HCT116 (cell line): Measurements from ENCODE around the gene OR5C1. TPM values are rescaled to one million over a fixed set of nuclear protein-coding genes. Genes with fewer than 3 reads are reported as not detected.

Experiments
- ATAC-seq: fragments of 200-7000 bp; cut with Tn5 transposase; 2 replicates; pipeline ENCODE4 v1.9.1; 2020; ENCODE audit warnings: mild to moderate bottlenecking, moderate library complexity
- BruUV-seq: library from RNA; stranded (reverse); fragments of 400-500 nt; replicated peaks from 2 replicates; lab custom pipeline; 2021; lab: Mats Ljungman, UMichigan
- CTCF ChIA-PET: fragments of 300-600 bp; sonication (Branson Sonifier 250); formaldehyde crosslinking; loops from one replicate; lab custom pipeline; 2021; ENCODE audit warnings: antibody characterized with exemption; lab: Charles Lee
- POLR2A ChIA-PET: fragments of 300-600, 350-600 bp; sonication (Branson Sonifier 250); formaldehyde crosslinking; loops from one replicate; lab custom pipeline; 2021; ENCODE audit warnings: antibody characterized with exemption; lab: Charles Lee
- RAD21 ChIA-PET, 2 experiments: fragments of 300-600 bp; sonication (Branson Sonifier 250); formaldehyde crosslinking; loops; one replicate each; lab custom pipeline; 2023; ENCODE audit warnings: low total read pairs in 2 of 2; ENCODE audit not compliant: uncharacterized antibody in 2 of 2, unreplicated experiment in 2 of 2, low non-redundant PET in 1 of 2; lab: Charles Lee
- DNase-seq: peaks from one replicate; pipeline ENCODE4 v3.0.0-alpha.2; 2010; ENCODE audit warnings: low read depth, low spot score
- H2AFZ ChIP-seq: fragments of 200-600 bp; shearing (Covaris generic), sonication (generic); 2 replicates; pipeline ENCODE4 v1.6.1; 2017; ENCODE audit warnings: low read depth, mixed run types, mixed read lengths, antibody characterized with exemption, low read length; ENCODE audit not compliant: poor library complexity, severe bottlenecking
- H3K27ac ChIP-seq: 2 replicates; pipeline ENCODE4 v1.5.1; 2012; ENCODE audit warnings: low read depth, low read length
- H3K27me3 ChIP-seq: fragments of 200-600 bp; sonication (generic); 2 replicates; pipeline ENCODE4 v1.6.1; 2016; ENCODE audit warnings: mixed run types, low read length, mixed read lengths; ENCODE audit not compliant: insufficient read depth
- H3K36me3 ChIP-seq, 2 experiments: fragments of 200-500 bp in 1 of 2; fragments of 200-600 bp in 1 of 2; sonication (Bioruptor generic) in 1 of 2; sonication (generic) in 1 of 2; 2 replicates each; pipeline versions ENCODE4 v1.5.1 to v1.6.1; 2014 to 2016; ENCODE audit warnings: low read length in 2 of 2, inconsistent platforms in 1 of 2, mixed read lengths in 1 of 2, mixed run types in 1 of 2; ENCODE audit not compliant: insufficient read depth in 2 of 2, control insufficient read depth in 1 of 2
- H3K4me1 ChIP-seq, 2 experiments: fragments of 200-600 bp in 1 of 2; sonication (generic) in 1 of 2; 2 replicates each; pipeline versions ENCODE4 v1.5.1 to v1.6.1; 2012 to 2017; ENCODE audit warnings: low read length in 2 of 2, inconsistent platforms in 1 of 2, mild to moderate bottlenecking in 1 of 2, mixed read lengths in 1 of 2, mixed run types in 1 of 2, moderate library complexity in 1 of 2; ENCODE audit not compliant: insufficient read depth in 2 of 2, control insufficient read depth in 1 of 2
- H3K4me2 ChIP-seq: fragments of 200-600 bp; sonication (generic); 2 replicates; pipeline ENCODE4 v1.6.1; 2017; ENCODE audit warnings: mixed run types, low read length, mixed read lengths
- H3K4me3 ChIP-seq, 2 experiments: fragments of 200-600 bp in 1 of 2; sonication (generic) in 1 of 2; replicated peaks in 1 of 2; 2 replicates each; pipeline ENCODE4 v1.5.1; 2011 to 2016; ENCODE audit warnings: low read length in 2 of 2, control low read depth in 1 of 2, low read depth in 1 of 2, mild to moderate bottlenecking in 1 of 2, mixed read lengths in 1 of 2, mixed run types in 1 of 2
- H3K79me2 ChIP-seq: fragments of 200-600 bp; sonication (generic); 2 replicates; pipeline ENCODE4 v1.6.1; 2017; ENCODE audit warnings: mild to moderate bottlenecking, mixed run types, low read length, moderate library complexity, mixed read lengths; ENCODE audit not compliant: insufficient read depth
- H3K9ac ChIP-seq: fragments of 200-600 bp; sonication (generic); 2 replicates; pipeline ENCODE4 v1.6.1; 2016; ENCODE audit warnings: low read length, mixed read lengths
- H3K9me2 ChIP-seq: fragments of 200-600 bp; sonication (generic), shearing (Covaris generic); 2 replicates; pipeline ENCODE4 v1.6.1; 2017; ENCODE audit warnings: mixed run types, mild to moderate bottlenecking, moderate library complexity; ENCODE audit not compliant: insufficient read depth
- H3K9me3 ChIP-seq, 2 experiments: fragments of 200-500 bp in 1 of 2; fragments of 200-600 bp in 1 of 2; sonication (Bioruptor generic) in 1 of 2; sonication (generic) in 1 of 2; 2 replicates each; pipeline ENCODE4 v1.6.1; 2014 to 2017; ENCODE audit warnings: low read length in 2 of 2, mixed read lengths in 2 of 2, inconsistent platforms in 1 of 2, low read depth in 1 of 2, mild to moderate bottlenecking in 1 of 2, mixed run types in 1 of 2, moderate library complexity in 1 of 2; ENCODE audit not compliant: control insufficient read depth in 1 of 2, insufficient read depth in 1 of 2
- H4K20me1 ChIP-seq: fragments of 200-600 bp; sonication (generic), shearing (Covaris generic); 2 replicates; pipeline ENCODE4 v1.6.1; 2017; ENCODE audit warnings: mixed run types, mild to moderate bottlenecking, moderate library complexity; ENCODE audit not compliant: insufficient read depth
- ATF3 ChIP-seq: IDR thresholded peaks from 2 replicates; pipeline ENCODE4 v1.6.1; 2012
- CBX3 ChIP-seq: IDR thresholded peaks from 2 replicates; pipeline ENCODE4 v1.6.1; 2012; ENCODE audit warnings: low read depth
- CEBPB ChIP-seq: IDR thresholded peaks from 2 replicates; pipeline ENCODE4 v1.6.1; 2012; ENCODE audit warnings: low read depth
- CTCF ChIP-seq, 3 experiments: fragments of 200-600 bp in 1 of 3; sonication (generic) in 1 of 3; IDR thresholded peaks in 2 of 3; conservative IDR thresholded peaks in 1 of 3; 2 replicates each; pipeline ENCODE4 v1.5.1; 2012 to 2017; ENCODE audit warnings: low read depth in 2 of 3, low read length in 2 of 3, antibody characterized with exemption in 1 of 3, borderline replicate concordance in 1 of 3, control low read depth in 1 of 3, mild to moderate bottlenecking in 1 of 3, mixed read lengths in 1 of 3, mixed run types in 1 of 3, moderate library complexity in 1 of 3; ENCODE audit not compliant: insufficient read depth in 1 of 3
- EGR1 ChIP-seq: IDR thresholded peaks from 2 replicates; pipeline ENCODE4 v1.6.1; 2012; ENCODE audit warnings: low read depth
- EZH2phosphoT487 ChIP-seq: fragments of 200-600 bp; IDR thresholded peaks from 2 replicates; pipeline ENCODE4 v1.6.1; 2018; ENCODE audit warnings: antibody characterized with exemption, borderline replicate concordance
- JUND ChIP-seq: IDR thresholded peaks from 2 replicates; pipeline ENCODE4 v1.6.1; 2012
- POLR2A ChIP-seq: IDR thresholded peaks from 2 replicates; pipeline ENCODE4 v1.7.0; 2011; ENCODE audit warnings: borderline replicate concordance; ENCODE audit not compliant: insufficient read depth, insufficient read length; ENCODE audit errors: extremely low read depth
- POLR2AphosphoS5 ChIP-seq: IDR thresholded peaks from 2 replicates; pipeline ENCODE4 v1.6.1; 2011; ENCODE audit warnings: mild to moderate bottlenecking, low read depth, low read length, moderate library complexity
- RAD21 ChIP-seq: IDR thresholded peaks from 2 replicates; pipeline ENCODE4 v1.6.1; 2012; ENCODE audit warnings: low read depth, mild to moderate bottlenecking
- SIN3A ChIP-seq: IDR thresholded peaks from 2 replicates; pipeline ENCODE4 v1.6.1; 2012; ENCODE audit warnings: low read depth
- SP1 ChIP-seq: IDR thresholded peaks from 2 replicates; pipeline ENCODE4 v1.6.1; 2012; ENCODE audit warnings: low read depth
- TCF7L2 ChIP-seq: IDR thresholded peaks from 2 replicates; pipeline ENCODE4 v1.7.0; 2011; ENCODE audit warnings: borderline replicate concordance, inconsistent platforms; ENCODE audit not compliant: insufficient read depth, insufficient read length; ENCODE audit errors: extremely low read depth
- YY1 ChIP-seq: IDR thresholded peaks from 2 replicates; pipeline ENCODE4 v1.6.1; 2011; ENCODE audit warnings: low read length, low read depth, moderate library complexity, mild to moderate bottlenecking; ENCODE audit not compliant: insufficient replicate concordance; ENCODE audit errors: extremely low read depth
- ZNF274 ChIP-seq: fragments of 200-500 bp; sonication (Bioruptor generic); IDR thresholded peaks from 2 replicates; pipeline ENCODE4 v1.6.1; 2014; ENCODE audit warnings: mild to moderate bottlenecking, low read depth, low read length, inconsistent platforms
- intact Hi-C: fragments of 100-400 bp; cut with micrococcal nuclease; formaldehyde crosslinking; loops from 2 replicates; pipeline ENCODE4 v1.10.0; 2022
- total RNA-seq: library from RNA; stranded (reverse); gene quantifications from one replicate; pipeline ENCODE4 v1.2.1, GENCODE V29; 2021; ENCODE audit not compliant: unreplicated experiment
- TF ChIP-seq, protein P1 (sequence below): IDR thresholded peaks from 2 replicates; pipeline ENCODE4 v1.6.1; 2012
- TF ChIP-seq, protein P2 (sequence below): IDR thresholded peaks from 2 replicates; pipeline ENCODE4 v1.6.1; 2011; ENCODE audit warnings: mild to moderate bottlenecking, low read length, moderate library complexity; ENCODE audit not compliant: insufficient replicate concordance; ENCODE audit errors: extremely low read depth

The OR5C1 gene
- total RNA-seq, 1 experiment from 2014 or later = not detected

DNA sequence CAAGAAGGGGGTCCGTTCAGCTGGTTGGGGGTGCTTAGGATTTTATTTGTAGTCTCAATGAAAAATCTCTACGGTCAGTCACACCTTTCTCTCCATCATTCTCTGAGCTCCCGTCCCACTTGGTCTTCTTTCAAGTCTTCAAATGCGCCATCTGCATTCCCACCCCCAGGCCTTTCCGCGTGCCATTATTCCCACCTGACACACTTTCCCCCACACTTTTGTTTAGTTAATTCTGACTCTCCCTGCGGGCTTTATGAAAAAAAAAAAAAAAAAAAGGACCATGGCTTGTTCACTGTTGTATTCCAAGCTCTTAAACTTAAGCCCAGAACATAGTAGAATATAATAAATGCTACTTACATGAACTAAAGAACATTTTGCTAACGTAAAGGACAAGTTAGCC is 11.7 kb upstream of the OR5C1 start:
- Histone ChIP-seq H3K79me2 (no peaks in the 10 kb centered on the region), H3K9me3 (no peaks in the 10 kb centered on the region), H3K27me3 (no peaks in the 10 kb centered on the region), H3K27ac (no peak overlapping the region), H3K9me2 (no peaks in the 10 kb centered on the region), H3K4me3 (no peak overlapping the region), H2AFZ (no peak overlapping the region), H4K20me1 (no peaks in the 10 kb centered on the region), H3K9ac (no peak overlapping the region), H3K4me1 (peaks cover 0 to 17% of the 10 kb centered on the region in 2 experiments; a peak in 2 of 4 replicates), H3K4me2 (no peak overlapping the region), H3K36me3 (no peaks in the 10 kb centered on the region)
- ChIA-PET CTCF (no interaction called here), RAD21 (no interaction called here), POLR2A (no interaction called here)
- intact Hi-C loops = no loop called here
- no peak for ATAC-seq
- TF ChIP-seq RAD21 (no peak), POLR2A (no peak), SP1 (no peak), CEBPB (no peak), SIN3A (no peak), JUND (no peak), TCF7L2 (no peak), EGR1 (no peak), EZH2phosphoT487 (no peak), ZNF274 (no peak), CBX3 (no peak), POLR2AphosphoS5 (no peak), CTCF (IDR thresholded peaks at IDR 0.05 in 2 of 3, conservative IDR thresholded peaks at IDR 0.05 in 1 of 3; ENCODE audit: borderline replicate concordance in 1 of 3, insufficient read depth in 1 of 3, low read depth in 2 of 3, low read length in 2 of 3) (no peak), ATF3 (no peak), YY1 (no peak)
- TF ChIP-seq, protein P1, sequence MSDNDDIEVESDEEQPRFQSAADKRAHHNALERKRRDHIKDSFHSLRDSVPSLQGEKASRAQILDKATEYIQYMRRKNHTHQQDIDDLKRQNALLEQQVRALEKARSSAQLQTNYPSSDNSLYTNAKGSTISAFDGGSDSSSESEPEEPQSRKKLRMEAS = no peak
- TF ChIP-seq, protein P2, sequence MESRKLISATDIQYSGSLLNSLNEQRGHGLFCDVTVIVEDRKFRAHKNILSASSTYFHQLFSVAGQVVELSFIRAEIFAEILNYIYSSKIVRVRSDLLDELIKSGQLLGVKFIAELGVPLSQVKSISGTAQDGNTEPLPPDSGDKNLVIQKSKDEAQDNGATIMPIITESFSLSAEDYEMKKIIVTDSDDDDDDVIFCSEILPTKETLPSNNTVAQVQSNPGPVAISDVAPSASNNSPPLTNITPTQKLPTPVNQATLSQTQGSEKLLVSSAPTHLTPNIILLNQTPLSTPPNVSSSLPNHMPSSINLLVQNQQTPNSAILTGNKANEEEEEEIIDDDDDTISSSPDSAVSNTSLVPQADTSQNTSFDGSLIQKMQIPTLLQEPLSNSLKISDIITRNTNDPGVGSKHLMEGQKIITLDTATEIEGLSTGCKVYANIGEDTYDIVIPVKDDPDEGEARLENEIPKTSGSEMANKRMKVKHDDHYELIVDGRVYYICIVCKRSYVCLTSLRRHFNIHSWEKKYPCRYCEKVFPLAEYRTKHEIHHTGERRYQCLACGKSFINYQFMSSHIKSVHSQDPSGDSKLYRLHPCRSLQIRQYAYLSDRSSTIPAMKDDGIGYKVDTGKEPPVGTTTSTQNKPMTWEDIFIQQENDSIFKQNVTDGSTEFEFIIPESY = no peak
- no peak for DNase-seq
- BruUV-seq = no TSS peak
